GM18873 (cell line): ENCODE measurements around the gene CTU1.

Experiments
- ATAC-seq: cut with Tn5 transposase; IDR thresholded peaks from one replicate; pipeline ENCODE4 v1.9.1; 2021; ENCODE audit warnings: mild to moderate bottlenecking, moderate library complexity, moderate number of reproducible peaks; ENCODE audit not compliant: unreplicated experiment, low FRiP score

The CTU1 gene

DNA sequence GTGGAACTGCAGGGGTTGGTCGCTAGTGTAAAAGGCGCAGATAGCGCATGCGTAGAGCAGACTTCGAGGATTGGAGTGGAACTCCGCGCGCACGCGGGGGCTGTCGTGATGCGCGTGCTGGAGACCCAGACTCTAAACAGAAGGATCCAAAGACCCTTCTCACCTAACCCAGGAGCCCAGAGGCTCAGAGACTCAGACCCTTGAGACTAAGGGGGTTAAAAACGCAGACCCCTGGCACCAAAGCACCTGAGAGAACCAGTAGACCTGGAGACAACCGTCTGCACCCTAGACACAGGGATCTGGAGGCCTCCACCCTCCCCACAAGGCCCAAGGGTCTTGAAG is 567 bp upstream of the CTU1 start:
- ATAC-seq = no peak

DNA sequence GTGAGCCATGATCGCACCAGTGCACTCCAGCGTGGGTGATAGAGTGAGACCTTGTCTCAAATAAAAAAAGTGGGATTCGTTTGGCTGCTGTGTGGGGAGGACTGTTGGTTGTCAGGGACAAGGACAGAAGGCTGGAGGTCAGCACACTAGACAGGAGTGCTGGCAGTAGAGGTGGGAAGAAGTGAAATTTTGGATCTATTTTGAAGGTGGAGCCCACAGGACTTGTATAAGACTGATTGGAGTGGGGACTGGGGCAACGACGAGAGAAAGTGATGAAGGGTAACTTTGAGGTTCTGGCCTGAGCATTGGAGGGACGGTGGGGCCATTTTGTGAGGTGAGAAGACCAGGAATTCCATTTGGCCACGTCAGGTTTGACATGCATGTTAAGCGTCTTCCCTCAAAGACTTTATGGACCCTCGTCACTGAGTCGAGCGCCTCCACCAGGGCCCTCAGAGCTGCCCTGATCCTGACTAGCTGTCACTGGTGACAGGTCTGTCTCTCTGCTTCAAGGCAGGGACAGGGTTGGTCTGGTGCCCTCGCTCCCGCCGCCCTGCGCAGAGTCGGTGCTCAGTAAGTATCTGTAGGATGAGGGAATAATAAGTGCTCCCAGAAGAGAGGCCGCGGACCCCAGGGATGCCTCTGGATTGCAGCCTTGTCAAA is 673 bp downstream of the CTU1 start:
- ATAC-seq = no peak

DNA sequence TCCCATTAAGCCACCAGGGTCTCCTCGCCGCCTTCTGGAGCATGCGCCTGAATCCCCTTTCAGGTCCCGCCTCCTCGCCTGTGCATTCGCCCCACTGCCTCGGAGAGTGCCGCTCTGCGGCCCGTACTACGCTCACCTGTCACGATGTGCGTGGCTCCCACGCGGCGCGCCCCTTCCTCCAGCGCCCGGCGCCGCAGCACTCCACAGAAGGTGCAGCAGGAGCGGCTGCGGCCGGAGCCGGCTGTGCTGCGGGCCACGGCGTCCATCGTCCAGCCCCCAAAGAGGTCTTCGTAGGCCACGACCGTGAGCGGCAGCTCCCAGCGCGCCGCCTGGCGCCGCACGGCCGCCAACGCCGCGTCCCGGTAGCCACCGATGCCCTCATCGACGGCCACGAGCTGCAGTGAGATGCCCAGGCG is 4.3 kb downstream of the CTU1 start:
- no peak for ATAC-seq

DNA sequence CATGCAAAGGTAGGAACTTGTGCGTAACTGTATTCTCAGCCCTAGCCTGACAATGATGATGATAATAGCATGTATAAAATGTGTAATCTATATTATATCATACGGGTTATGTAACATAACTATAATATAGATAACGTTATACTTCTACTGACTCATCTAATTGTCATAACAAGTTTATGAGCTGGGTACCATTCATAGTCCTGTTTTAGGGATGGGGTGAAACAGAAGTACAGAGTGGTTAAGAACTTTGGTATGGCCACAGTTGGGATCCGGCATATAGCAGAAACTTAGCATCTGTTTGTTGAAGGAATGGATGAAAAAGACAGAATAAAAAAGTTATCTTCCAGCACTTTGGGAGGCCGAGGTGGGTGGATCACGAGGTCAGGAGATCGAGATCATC is 5.2 kb downstream of the CTU1 start:
- ATAC-seq = no peak

DNA sequence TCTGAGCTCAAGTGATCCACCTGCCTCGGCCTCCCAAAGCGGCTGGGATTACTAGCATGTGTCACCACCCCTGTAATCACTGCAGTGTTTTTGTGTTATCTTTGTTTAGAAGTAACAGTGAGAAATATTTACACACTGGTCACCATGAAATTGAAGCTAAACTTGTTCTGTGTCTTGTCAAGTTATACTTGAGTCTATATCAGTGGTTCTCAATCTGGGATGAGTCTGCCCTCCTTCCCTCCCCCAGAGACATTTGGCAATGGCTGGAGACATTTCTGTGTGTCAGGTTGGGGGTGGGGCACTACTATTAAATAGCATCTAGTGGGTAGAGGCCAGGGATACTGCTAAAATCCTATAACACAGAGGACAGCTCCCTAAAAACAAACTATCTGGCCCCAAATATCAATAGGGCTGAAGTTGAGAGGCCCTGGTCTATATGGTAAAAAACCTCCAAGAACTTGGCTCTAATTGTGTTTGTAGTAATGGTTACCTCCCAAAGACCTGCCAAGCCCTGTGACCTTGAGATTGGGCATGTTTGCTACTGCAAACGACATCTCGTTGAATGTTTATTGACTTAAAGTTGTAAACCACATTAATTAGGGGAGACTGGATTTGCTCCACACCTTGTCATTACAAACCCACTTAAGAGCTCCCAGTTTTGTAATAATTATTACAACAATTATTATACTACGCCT is 6.9 kb downstream of the CTU1 start:
- ATAC-seq = no peak

DNA sequence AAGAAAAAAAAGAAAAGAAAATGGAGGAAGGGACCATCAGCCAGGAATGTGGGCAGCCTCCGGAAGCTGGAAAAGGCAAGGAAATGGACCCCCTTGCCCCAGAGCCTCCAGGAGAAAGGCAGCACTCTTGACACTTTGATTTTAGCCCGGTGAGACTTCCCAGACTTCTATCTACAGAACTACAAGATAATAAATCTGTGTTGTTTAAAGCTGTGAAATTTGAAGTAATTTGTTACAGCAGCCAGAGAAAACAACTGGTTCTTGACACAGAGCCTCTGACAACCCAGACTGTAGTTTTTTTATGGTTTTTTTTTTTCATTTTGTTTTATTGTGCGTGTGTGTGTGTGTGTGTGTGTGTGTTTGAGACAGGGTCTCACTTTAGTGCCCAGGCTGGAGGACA is 7.6 kb downstream of the CTU1 start:
- no peak for ATAC-seq

DNA sequence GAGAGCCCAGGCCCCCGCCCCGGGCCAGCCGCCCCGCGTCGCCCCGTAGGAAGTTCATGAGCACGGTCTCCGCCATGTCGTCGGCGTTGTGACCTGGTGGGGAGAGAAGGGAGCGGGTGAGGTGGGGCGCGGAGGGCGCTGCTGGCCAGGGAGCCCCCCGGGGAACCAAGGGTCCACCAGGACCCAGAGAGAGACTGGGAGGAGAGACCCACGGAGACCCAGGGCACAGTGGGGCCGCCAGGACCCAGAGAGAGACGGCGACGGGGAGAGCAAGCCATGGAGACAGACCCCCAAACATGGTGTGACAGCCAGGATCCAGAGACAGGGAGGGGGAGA is 9.2 kb downstream of the CTU1 start:
- no peak for ATAC-seq

DNA sequence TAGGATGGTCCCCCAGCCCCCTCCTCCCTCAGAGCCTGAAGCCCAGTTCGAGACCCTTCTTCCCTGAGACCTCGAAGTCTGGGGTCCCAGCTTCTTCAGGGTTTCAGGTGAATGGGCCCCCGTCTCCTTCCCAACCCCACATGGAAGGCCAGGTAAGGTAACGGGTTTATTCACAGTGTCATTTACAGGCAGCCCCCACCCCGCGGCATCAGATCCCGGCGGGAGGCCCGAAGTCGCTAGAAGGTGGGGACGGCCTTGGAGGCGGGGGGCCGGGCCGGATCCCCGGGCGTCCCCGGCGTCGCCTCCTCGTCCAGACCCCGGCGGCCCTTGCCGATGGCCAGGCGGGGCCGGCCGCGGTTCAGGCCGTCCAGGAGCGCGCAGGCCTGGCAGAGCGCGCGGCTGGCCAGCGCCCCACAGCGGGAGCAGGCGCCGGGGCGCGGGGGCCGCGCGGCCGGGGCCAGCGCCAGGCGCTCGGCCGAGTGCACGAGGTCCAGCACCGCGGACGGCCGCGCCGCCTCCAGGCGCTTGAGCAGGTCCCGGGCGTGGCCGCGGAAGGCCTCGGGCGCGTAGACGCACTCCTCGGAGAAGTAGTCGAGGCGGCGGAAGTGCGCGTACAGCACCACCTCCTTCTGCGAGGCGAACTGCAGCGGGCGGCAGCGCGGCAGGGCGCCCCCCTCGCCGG is 9.7 kb downstream of the CTU1 start:
- no peak for ATAC-seq

DNA sequence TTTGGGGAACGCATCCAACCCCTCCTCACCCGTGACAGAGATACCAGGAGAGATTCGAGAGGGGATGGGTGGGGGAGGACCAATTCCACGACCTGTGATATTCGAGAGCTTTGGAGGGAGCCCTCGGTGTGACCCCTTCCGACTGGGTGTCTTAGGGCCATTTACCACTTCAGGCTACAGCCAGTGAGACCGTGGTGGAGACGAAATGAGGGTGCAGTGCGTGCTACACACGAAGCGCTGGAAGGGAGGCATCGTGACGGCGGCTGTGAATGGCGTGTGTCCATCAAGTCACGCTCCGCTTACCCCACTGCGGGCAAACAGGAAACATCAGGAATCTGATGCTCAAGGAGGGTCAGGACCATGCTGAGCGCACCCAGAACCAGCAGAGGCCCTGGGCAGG is 10.4 kb downstream of the CTU1 start:
- ATAC-seq = no peak

DNA sequence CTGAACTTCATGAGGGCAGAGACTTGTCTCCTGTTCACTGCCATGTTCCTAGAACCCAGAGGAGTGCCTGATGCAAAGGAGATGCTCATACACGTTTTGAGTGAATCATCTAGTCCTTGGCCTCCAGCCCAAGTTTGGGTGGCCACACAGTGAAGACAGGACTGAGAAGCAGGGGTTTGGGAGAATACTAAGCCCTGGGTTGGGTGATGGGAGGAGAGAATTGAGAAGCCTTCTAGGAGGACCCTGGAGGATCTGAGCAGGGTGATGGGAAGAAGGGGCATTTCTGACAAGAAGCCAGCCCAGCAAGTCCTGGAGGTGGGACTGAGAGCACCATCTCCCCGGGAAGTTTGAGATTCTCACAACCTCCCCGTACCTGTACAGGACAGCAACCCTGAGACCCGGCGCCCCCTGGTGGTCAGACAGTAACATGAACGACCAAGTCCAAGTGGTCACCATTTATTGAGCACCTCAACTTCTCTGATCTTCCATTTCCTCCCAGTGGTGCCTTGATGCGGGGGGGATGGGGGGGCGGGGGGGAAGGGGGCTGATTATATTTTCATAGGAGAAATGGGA is 11.0 kb downstream of the CTU1 start:
- no peak for ATAC-seq

DNA sequence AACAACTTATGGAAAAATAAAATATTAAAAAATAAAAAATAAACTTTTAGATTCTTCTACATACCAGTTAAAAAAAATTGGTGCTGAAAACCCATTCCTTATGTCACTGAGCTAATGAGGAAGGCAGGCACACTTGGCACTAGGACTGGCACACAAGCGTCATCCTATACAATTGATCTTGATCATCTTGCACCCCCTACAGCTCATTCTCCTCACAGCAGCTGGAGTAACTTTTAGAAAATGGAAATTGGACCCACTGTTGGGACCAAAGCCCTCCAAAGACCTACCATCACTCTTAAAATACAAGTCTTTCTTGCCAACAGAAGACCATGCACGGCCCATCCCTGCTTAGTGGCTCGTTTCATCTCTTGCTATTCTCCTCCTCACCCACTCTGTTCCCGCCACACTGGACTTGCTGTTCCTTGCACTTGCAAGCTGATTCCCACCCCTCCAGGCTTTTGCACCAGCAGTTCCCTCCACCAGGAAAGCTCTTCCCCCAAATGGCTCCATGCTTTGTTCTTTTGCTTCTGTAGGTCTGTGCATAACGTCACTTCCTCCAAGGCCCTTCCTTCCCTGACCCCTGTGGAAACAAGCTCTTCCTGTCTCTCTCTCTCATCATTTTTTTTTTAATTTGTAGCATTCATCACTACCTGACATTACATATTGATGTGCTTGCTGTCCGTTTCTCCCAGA is 11.6 kb downstream of the CTU1 start:
- no peak for ATAC-seq

DNA sequence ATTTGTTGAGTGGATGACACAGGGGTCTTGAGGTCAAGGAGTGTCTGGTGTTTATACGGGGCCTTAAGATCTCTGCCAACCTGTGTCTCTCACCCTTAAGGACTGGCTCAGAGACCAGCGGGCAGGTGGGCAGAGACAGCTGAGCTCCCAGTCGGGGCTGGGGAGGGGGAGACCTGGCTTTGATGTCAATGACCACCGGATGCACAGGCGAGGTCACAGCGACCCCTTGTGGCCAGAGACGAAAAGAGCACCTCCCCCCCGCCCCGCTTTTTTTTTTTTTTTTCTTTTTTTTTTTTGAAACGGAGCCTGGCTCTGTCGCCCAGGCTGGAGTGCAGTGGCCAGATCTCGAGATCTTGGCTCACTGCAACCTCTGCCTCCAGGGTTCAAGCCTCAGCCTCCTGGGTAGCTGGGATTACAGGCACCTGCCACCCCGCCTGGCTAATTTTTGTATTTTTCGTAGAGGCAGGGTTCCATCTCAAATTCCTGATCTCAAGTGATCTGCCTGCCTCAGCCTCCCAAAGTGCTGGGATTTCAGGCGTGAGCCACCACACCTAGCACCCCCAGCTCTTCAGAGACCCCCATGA is 13.4 kb downstream of the CTU1 start:
- no peak for ATAC-seq

DNA sequence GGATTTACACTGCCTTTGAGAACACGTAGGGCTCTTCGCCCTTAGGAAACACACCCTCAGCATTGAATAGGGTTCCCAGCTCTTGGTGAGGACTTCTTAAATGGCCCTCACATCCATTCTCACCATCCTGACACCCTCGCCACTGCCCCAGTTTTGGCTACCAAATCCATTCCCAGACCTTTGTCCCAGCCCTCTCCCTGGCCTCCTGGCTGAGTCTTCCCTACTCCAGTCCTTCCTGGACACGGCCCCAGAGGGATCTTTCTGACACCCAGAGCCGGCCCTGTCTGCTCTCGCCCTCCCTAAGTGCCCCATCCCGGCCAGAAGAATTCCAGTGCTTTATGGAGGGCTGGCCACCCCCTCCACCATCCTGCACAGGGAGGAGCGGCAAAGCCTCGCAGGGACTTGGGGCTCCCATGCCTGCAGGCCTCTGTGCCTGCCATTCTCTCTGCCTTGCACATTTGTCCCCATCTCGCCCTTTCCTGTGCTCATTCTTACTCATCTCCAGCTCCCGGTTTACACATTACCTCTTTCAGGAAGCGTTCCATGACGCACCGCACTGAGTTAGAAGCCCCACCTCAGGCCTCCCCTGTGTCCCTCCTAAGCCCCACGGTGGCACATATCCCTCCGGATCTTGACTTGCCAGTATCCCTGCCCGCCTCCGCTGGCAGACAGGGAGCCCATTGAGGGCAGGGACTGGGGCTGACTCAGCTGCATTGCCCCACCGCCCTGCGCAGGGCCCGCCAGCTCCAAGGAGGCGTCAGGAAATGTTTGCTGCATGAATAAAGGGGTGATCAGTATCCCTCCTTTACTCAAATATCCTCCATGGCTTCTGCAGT is 14.5 kb downstream of the CTU1 start:
- ATAC-seq = no peak

DNA sequence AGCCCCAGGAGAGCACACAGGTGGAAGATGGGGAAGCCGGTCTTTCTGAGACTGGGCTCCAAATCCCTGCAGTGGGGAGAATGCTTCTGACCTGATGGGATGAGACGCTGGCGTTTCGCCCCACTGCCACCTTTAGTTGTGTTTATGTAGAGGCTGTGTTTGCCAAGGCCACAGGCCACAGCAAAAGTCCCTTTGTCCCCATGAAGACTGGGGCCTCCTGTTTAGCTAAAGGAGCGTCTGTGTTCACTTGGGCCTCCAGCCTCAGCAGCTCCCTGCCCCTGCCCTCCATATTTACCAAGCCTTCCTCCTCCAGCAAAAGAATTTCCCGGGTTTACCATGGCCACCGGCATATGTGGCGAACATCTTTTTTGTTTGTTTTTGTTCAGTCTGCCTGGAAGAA is 15.1 kb downstream of the CTU1 start:
- no peak for ATAC-seq

DNA sequence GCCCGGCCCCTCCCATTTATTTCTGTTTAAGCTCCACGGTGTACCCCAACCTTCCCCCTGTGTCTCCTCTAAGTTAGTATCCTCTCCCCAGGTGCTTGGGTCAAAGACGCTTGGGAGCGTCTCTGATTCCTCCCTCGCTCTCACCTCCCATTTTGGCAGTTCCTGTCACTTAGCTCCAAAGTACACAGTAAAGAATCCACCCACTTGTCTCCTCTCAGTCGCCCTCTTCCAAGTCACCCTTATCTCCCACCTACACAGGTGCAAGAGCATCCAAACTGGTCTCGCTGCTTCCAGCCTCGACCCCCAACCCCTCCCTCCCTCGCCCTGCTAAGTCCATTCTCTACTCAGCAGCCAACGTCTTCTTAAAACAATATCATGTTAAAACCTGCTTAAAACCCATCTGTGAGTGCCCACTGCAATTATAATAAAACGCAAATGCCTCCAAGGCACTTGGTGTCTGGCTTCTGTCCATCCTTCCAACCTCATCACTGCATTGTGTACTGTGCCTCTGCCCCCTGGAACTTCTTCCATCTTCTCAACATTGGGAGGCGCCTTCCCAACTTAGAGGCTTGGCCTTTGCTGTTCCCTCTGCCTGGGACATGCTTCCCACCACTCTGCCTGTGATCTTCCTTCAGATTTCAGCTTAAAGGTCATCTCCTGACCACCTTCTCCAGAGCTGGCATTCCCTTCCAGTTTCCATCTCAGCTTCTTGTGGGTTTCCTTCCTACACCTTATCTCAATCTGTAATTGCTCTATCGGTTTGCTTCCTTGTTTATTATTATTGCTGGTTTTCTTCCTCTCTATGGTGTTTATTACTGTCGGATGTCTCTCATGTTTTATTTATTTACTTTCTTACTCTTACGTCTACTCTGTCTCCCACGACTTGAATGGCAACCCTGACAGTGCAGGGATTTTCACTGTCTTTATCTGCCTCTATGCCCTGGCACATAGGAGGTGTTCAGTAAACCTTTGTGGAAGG is 16.0 kb downstream of the CTU1 start:
- ATAC-seq = no peak

DNA sequence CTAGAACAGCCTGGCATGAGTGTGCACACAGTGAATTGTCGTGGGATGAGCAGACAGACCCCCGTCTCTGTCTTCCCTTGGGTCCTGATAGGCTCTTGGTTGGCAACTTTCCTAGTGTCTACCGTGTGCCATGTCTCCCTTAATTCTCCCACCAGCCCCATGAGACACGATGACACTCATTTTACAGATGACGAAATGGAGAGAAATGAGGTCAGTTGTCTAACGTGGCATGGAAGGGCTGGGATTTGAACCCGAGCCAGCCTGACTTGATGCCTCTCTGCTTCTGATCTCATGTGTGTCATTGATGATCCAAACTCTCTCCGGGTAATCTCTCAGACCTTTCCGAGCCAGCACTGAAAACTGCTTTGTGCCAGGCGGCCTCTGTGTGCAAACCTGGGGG is 17.1 kb downstream of the CTU1 start:
- no peak for ATAC-seq

DNA sequence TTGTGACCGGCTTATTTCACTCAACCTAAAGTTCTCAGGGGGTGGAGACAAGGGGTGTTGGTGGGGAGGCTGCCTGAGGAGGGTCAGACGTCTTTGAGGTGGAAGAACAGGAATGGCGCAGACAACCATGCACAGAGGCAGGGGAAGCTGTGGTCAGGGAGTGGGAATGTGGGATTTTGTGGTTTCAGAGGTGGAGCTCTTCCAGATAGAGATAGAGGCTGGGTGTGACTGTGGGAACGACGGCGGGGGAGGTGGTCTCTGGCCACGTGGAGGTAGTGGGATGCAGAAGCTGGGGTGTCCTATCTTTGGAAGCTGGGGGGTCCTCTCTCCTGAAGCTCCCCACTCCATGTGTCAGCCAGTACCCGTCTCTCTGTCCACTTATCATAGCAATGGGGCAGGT is 17.7 kb downstream of the CTU1 start:
- no peak for ATAC-seq

DNA sequence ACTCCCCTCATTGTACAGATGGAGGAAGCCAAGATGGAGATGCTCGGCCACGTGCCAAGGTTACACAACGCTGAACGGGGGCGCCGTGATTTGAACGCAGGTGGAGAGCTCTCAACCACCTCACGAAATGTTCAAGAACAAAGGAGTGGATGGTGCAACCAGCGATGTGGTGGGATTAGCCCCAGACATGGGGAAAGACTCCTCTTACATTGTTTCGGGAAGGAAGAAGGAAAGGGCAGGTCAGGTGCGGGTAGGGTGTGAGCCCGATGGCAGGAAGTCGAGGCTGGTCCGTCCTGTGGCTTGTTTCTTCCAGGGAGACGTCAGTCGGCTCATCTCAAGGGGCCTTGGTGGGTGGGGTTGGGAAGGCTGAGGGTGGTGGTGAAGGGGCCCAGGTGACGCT is 18.4 kb downstream of the CTU1 start:
- ATAC-seq = no peak
